K562 (cell line): ENCODE data around the gene FAM47B.

Experiments
- ATF2 ChIP-seq: sonication (generic); formaldehyde crosslinking; IDR thresholded peaks from 2 replicates; pipeline ENCODE4 v1.8.1; 2022; ENCODE audit warnings: missing genetic modification reagents
- CTCF ChIP-seq, 3 experiments: IDR thresholded peaks in 2 of 3; conservative IDR thresholded peaks in 1 of 3; 2 replicates each; pipeline ENCODE4 v1.5.1; 2011 to 2012; ENCODE audit warnings: low read length in 3 of 3, mild to moderate bottlenecking in 3 of 3, control low read depth in 2 of 3, improper control_type of control experiment in 1 of 3, inconsistent platforms in 1 of 3, low read depth in 1 of 3, mixed read lengths in 1 of 3, moderate library complexity in 1 of 3; ENCODE audit not compliant: insufficient read depth in 2 of 3
- EGR1 ChIP-seq: fragments of 450-650 bp; conservative IDR thresholded peaks from 2 replicates; pipeline ENCODE4 v1.6.1; 2017; ENCODE audit warnings: mild to moderate bottlenecking
- FOXA1 ChIP-seq: fragments of 450-650 bp; IDR thresholded peaks from 2 replicates; pipeline ENCODE4 v1.6.1; 2016; ENCODE audit warnings: mild to moderate bottlenecking, borderline replicate concordance
- IRF2 ChIP-seq: sonication (generic); formaldehyde crosslinking; IDR thresholded peaks from 2 replicates; pipeline ENCODE4 v1.8.1; 2022; ENCODE audit warnings: mild to moderate bottlenecking, missing genetic modification reagents
- MAFK ChIP-seq: IDR thresholded peaks from 2 replicates; pipeline ENCODE4 v1.6.1; 2011; ENCODE audit warnings: low read length, improper control_type of control experiment
- MLX ChIP-seq, 2 experiments: fragments of 450-650 bp in 1 of 2; sonication (generic) in 1 of 2; formaldehyde crosslinking; conservative IDR thresholded peaks; 2 replicates each; pipeline versions ENCODE4 v1.4.0 to v1.8.1; 2020 to 2022; ENCODE audit warnings: mild to moderate bottlenecking in 1 of 2, missing genetic modification reagents in 1 of 2
- NR2C2 ChIP-seq, 2 experiments: fragments of 200-800 bp in 1 of 2; sonication (Bioruptor generic) in 1 of 2; sonication (generic) in 1 of 2; formaldehyde crosslinking in 1 of 2; IDR thresholded peaks; 2 replicates each; pipeline versions ENCODE4 v1.6.1 to v1.8.0; 2016 to 2022; ENCODE audit warnings: mild to moderate bottlenecking in 1 of 2, missing compliant biosample characterization in 1 of 2, missing genetic modification characterization in 1 of 2, missing genetic modification reagents in 1 of 2
- POLR2B ChIP-seq: fragments of 450-650 bp; IDR thresholded peaks from 2 replicates; pipeline ENCODE4 v1.6.1; 2018; ENCODE audit warnings: low read depth; ENCODE audit not compliant: partially characterized antibody
- RCOR1 ChIP-seq, 2 experiments: IDR thresholded peaks; 2 replicates each; pipeline ENCODE4 v1.6.1; 2012; ENCODE audit warnings: low read depth in 2 of 2, low read length in 2 of 2, borderline replicate concordance in 1 of 2, improper control_type of control experiment in 1 of 2
- ZNF316 ChIP-seq: fragments of 450-650 bp; IDR thresholded peaks from 2 replicates; pipeline ENCODE4 v1.6.1; 2016

- TF ChIP-seq MAFK (no peak), EGR1 (no peak), POLR2B (no peak), FOXA1 (no peak), CTCF (IDR thresholded peaks at IDR 0.05 in 2 of 3, conservative IDR thresholded peaks at IDR 0.05 in 1 of 3; ENCODE audit: insufficient read depth in 2 of 3, low read depth in 1 of 3, low read length in 3 of 3) (no peak), IRF2 (no peak), ATF2 (CRISPR knock-in tag) (no peak), RCOR1 (IDR thresholded peaks at IDR 0.05; ENCODE audit: borderline replicate concordance in 1 of 2, low read depth in 2 of 2, low read length in 2 of 2) (no peak), NR2C2 (CRISPR knock-in tag; IDR thresholded peaks at IDR 0.05) (no peak), NR2C2 (tag; IDR thresholded peaks at IDR 0.05) (no peak), MLX (CRISPR knock-in tag; conservative IDR thresholded peaks at IDR 0.05) (no peak), ZNF316 (no peak)
Observed at GRCh38 chrX:34987646-34988045, 45.0 kb downstream of the FAM47B start.
